Loucy (cell line): ENCODE measurements around the gene CDYL.

Experiments
- EZH2phosphoT487 ChIP-seq: fragments of 200-600 bp; IDR thresholded peaks from 2 replicates; pipeline ENCODE4 v1.6.1; 2018; ENCODE audit warnings: antibody characterized with exemption, mild to moderate bottlenecking, moderate library complexity, borderline replicate concordance
- TF ChIP-seq, protein P1 (sequence below): fragments of 200-600 bp; sonication (generic); conservative IDR thresholded peaks from 2 replicates; pipeline ENCODE4 v1.5.1; 2014; ENCODE audit warnings: mild to moderate bottlenecking, antibody characterized with exemption, low read length

DNA sequence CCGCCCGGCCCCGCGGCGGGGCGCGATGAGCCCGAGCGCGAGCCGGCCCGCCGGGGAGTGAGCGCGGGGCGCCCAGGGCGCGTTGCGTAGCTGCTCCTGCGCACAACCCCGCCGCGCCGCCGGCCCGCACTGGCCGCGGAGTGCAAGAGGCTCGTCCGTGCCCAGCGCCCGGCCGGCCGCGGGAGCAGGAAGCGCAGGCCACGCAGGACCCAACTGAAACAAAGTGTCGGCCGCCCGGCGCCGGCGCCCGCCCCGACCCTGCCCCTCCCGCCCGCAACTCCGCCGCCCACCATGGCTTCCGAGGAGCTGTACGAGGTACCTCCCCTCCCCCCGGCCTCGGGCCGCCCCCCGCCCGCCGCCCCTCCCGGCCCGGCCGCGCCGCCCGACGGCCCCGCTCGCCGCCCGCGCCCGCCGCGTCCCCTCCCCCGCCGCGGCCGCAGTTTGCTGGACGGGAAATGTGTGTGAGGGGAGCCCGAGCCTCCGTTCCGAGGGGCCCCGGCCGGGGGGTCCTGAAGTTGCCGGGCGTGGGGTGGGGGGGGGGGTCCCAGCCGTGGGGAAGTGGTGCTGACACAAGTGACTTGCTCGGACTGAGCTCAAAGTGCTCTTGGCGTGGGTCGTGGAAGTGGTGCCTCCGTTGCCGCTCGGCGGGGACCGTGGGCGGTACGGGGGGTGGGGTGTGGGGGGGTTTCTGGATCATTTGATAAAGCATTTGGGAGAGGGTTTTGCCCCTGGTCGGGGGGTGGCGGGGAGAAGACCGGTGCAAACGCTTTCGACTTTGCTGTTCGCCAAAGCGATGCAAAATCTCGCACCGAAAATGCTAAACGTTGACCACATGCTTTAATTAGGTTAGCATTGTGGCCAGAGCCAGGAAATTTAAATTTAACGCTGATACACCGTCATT, 539 bp downstream of the CDYL start:
- TF ChIP-seq, protein P1, sequence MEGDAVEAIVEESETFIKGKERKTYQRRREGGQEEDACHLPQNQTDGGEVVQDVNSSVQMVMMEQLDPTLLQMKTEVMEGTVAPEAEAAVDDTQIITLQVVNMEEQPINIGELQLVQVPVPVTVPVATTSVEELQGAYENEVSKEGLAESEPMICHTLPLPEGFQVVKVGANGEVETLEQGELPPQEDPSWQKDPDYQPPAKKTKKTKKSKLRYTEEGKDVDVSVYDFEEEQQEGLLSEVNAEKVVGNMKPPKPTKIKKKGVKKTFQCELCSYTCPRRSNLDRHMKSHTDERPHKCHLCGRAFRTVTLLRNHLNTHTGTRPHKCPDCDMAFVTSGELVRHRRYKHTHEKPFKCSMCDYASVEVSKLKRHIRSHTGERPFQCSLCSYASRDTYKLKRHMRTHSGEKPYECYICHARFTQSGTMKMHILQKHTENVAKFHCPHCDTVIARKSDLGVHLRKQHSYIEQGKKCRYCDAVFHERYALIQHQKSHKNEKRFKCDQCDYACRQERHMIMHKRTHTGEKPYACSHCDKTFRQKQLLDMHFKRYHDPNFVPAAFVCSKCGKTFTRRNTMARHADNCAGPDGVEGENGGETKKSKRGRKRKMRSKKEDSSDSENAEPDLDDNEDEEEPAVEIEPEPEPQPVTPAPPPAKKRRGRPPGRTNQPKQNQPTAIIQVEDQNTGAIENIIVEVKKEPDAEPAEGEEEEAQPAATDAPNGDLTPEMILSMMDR: no peak
- no peak for TF ChIP-seq EZH2phosphoT487
